ENCODE results near the gene ING3. TPM values are rescaled to one million over a fixed set of nuclear protein-coding genes. Genes with fewer than 3 reads are reported as not detected.
A peak's percentile ranks its signal among the peaks of the same experiment; 100 is the strongest.

The ING3 gene
- total and polyA plus RNA-seq, 2 of the 13 experiments (the other 11 are each of a cell fraction or from before 2014, with no cell fraction given): 6.9 to 12.8 TPM

- TF ChIP-seq PATZ1 (CRISPR knock-in tag; IDR thresholded peaks at IDR 0.05) (peak; percentile 72), FOXO1 (CRISPR knock-in tag; IDR thresholded peaks at IDR 0.05) (peak; percentile 45; the same call in 1 of the 2 replicates), PHF21A (CRISPR knock-in tag; IDR thresholded peaks at IDR 0.05) (peak; percentile 22; the same call in 1 of the 2 replicates), SAP130 (CRISPR knock-in tag; IDR thresholded peaks at IDR 0.05; ENCODE audit: low read depth) (peak; percentile 79), NFRKB (IDR thresholded peaks at IDR 0.05) (peak; percentile 69; the same call in 1 of the 2 replicates), RFXAP (CRISPR knock-in tag; IDR thresholded peaks at IDR 0.05; ENCODE audit: borderline replicate concordance) (0 out of 2 replicates have a peak, but pooled peaks have one; percentile 50), FOXK1 (CRISPR knock-in tag; IDR thresholded peaks at IDR 0.05; ENCODE audit: borderline replicate concordance, low read depth) (peak; percentile 97), FOXJ3 (CRISPR knock-in tag; IDR thresholded peaks at IDR 0.05; ENCODE audit: borderline replicate concordance) (peak; percentile 54; the same call in 1 of the 2 replicates), KLF16 (CRISPR knock-in tag; IDR thresholded peaks at IDR 0.05) (peak in 1 of 2 experiments; percentile 6; a peak in 1 of 4 replicates), ZBTB20 (CRISPR knock-in tag; IDR thresholded peaks at IDR 0.05; ENCODE audit: borderline replicate concordance, low read depth) (no peak), ZNF225 (CRISPR knock-in tag; IDR thresholded peaks at IDR 0.05) (no peak), HOXA5 (CRISPR knock-in tag; IDR thresholded peaks at IDR 0.05) (peak; percentile 100), MAX (IDR thresholded peaks at IDR 0.05) (peak; percentile 52), E2F5 (CRISPR knock-in tag; conservative IDR thresholded peaks at IDR 0.05) (peak; percentile 41; the same call in 1 of the 2 replicates), TEF (CRISPR knock-in tag; IDR thresholded peaks at IDR 0.05) (no peak), ZFY (CRISPR knock-in tag; IDR thresholded peaks at IDR 0.05) (no peak), REST (IDR thresholded peaks at IDR 0.05; ENCODE audit: borderline replicate concordance in 1 of 2, low read depth in 1 of 2, low read length in 2 of 2) (no peak)
Measured at GRCh38 chr7:120950539-120951308, at the start of gene ING3 (continued).
